Immature natural killer cell (primary cell): ENCODE measurements around the gene MANBA. TPM values are rescaled to one million over a fixed set of nuclear protein-coding genes. Genes with fewer than 3 reads are reported as not detected.

Source experiments
- DNase-seq, 3 donors: peaks; one replicate each; pipeline ENCODE4 v3.0.0; 2022; ENCODE audit warnings: mixed read lengths in 1 of 3
- H3K27ac Mint-ChIP-seq, 6 donors: one replicate each; pipeline ENCODE4 v1.8.0; 2020; ENCODE audit warnings: mixed read lengths in 6 of 6, mild to moderate bottlenecking in 5 of 6, inconsistent platforms in 4 of 6, moderate library complexity in 3 of 6
- H3K27me3 Mint-ChIP-seq, 3 donors: one replicate each; pipeline ENCODE4 v1.8.0; 2020 to 2021; ENCODE audit warnings: low read depth in 3 of 3, mild to moderate bottlenecking in 3 of 3, mixed read lengths in 3 of 3, moderate library complexity in 3 of 3, inconsistent platforms in 1 of 3
- H3K36me3 Mint-ChIP-seq, 3 donors: one replicate each; pipeline ENCODE4 v1.8.0; 2020; ENCODE audit warnings: mixed read lengths in 3 of 3, inconsistent platforms in 2 of 3, mild to moderate bottlenecking in 2 of 3
- H3K4me1 Mint-ChIP-seq, 2 donors: one replicate each; pipeline ENCODE4 v1.8.0; 2020; ENCODE audit warnings: inconsistent platforms in 2 of 2, mild to moderate bottlenecking in 2 of 2, mixed read lengths in 2 of 2, moderate library complexity in 1 of 2
- H3K4me3 Mint-ChIP-seq, 5 donors: one replicate each; pipeline ENCODE4 v1.8.0; 2020; ENCODE audit warnings: mild to moderate bottlenecking in 5 of 5, mixed read lengths in 5 of 5, inconsistent platforms in 3 of 5, moderate library complexity in 3 of 5
- H3K9me3 Mint-ChIP-seq, 6 donors: one replicate each; pipeline ENCODE4 v1.8.0; 2020; ENCODE audit warnings: mild to moderate bottlenecking in 6 of 6, mixed read lengths in 6 of 6, inconsistent platforms in 4 of 6, moderate library complexity in 3 of 6
- polyA plus RNA-seq, 3 donors: library from polyadenylated mRNA; unstranded; fragments of 300-500 nt; fragmentation: Illumina TruSeq; gene quantifications; one replicate each; pipeline ENCODE4 v1.2.3, GENCODE V29; 2021

The MANBA gene
- polyA plus RNA-seq, 3 donors from 2014 or later = 17.7 to 26.2 (median 18.3) TPM

- Mint-ChIP-seq H3K27me3 (peaks cover 0 to 2% (median 0%) of the 10 kb centered on the region in 3 donors), H3K36me3 (peaks cover 0 to 7% (median 0%) of the 10 kb centered on the region in 3 donors), H3K27ac (no peak overlapping the region), H3K4me1 (peaks cover 2 to 15% of the 10 kb centered on the region in 2 donors), H3K9me3 (no peaks in the 10 kb centered on the region), H3K4me3 (no peak overlapping the region)
- DNase-seq = no peak
These were observed 22.2 kb upstream of the MANBA start for GRCh38 chr4:102783006-102783405.

GRCh38 chr4:102781570-102781969 is 20.8 kb upstream of the MANBA start:
- no peak overlapping the region for H3K4me3 Mint-ChIP-seq
- H3K4me1 Mint-ChIP-seq = peaks cover 0 to 7% of the 10 kb centered on the region in 2 donors
- H3K27me3 Mint-ChIP-seq = peaks cover 0 to 1% (median 0%) of the 10 kb centered on the region in 3 donors
- peaks cover 0 to 3% (median 0%) of the 10 kb centered on the region in 6 donors for H3K9me3 Mint-ChIP-seq
- peaks cover 0 to 7% (median 0%) of the 10 kb centered on the region in 3 donors for H3K36me3 Mint-ChIP-seq
- no peak overlapping the region for H3K27ac Mint-ChIP-seq
- DNase-seq = no peak

GRCh38 chr4:102780476-102781144 is 19.8 kb upstream of the MANBA start:
- peaks cover 0 to 1% (median 0%) of the 10 kb centered on the region in 3 donors for H3K27me3 Mint-ChIP-seq
- H3K9me3 Mint-ChIP-seq = peaks cover 0 to 3% (median 0%) of the 10 kb centered on the region in 6 donors
- H3K4me3 Mint-ChIP-seq = no peak overlapping the region
- H3K4me1 Mint-ChIP-seq = no peaks in the 10 kb centered on the region
- H3K27ac Mint-ChIP-seq = no peak overlapping the region
- no peak for DNase-seq
- peaks cover 0 to 7% (median 0%) of the 10 kb centered on the region in 3 donors for H3K36me3 Mint-ChIP-seq

- H3K4me3 Mint-ChIP-seq = no peak overlapping the region
- H3K36me3 Mint-ChIP-seq = peaks cover 0 to 7% (median 0%) of the 10 kb centered on the region in 3 donors
- no peak overlapping the region for H3K27ac Mint-ChIP-seq
- peaks cover 0 to 1% (median 0%) of the 10 kb centered on the region in 3 donors for H3K27me3 Mint-ChIP-seq
- no peak for DNase-seq
- H3K9me3 Mint-ChIP-seq = peaks cover 0 to 3% (median 0%) of the 10 kb centered on the region in 6 donors
- no peaks in the 10 kb centered on the region for H3K4me1 Mint-ChIP-seq
These were observed 18.4 kb upstream of the MANBA start for GRCh38 chr4:102779204-102779603.

GRCh38 chr4:102778720-102779119 is 18.0 kb upstream of the MANBA start:
- no peak for DNase-seq
- Mint-ChIP-seq H3K27ac (no peak overlapping the region), H3K27me3 (peaks cover 0 to 1% (median 0%) of the 10 kb centered on the region in 3 donors), H3K36me3 (peaks cover 0 to 7% (median 0%) of the 10 kb centered on the region in 3 donors), H3K4me1 (no peaks in the 10 kb centered on the region), H3K9me3 (peaks cover 0 to 3% (median 0%) of the 10 kb centered on the region in 6 donors), H3K4me3 (no peak overlapping the region)

GRCh38 chr4:102775805-102776204 is 15.0 kb upstream of the MANBA start:
- Mint-ChIP-seq H3K36me3 (peaks cover 0 to 7% (median 0%) of the 10 kb centered on the region in 3 donors), H3K4me3 (no peak overlapping the region), H3K4me1 (no peaks in the 10 kb centered on the region), H3K27me3 (peaks cover 0 to 1% (median 0%) of the 10 kb centered on the region in 3 donors), H3K9me3 (peaks cover 0 to 3% (median 0%) of the 10 kb centered on the region in 6 donors), H3K27ac (no peak overlapping the region)
- DNase-seq = no peak

GRCh38 chr4:102774254-102774653 is 13.5 kb upstream of the MANBA start:
- Mint-ChIP-seq H3K27me3 (peaks cover 0 to 2% (median 2%) of the 10 kb centered on the region in 3 donors), H3K27ac (no peak overlapping the region), H3K9me3 (peaks cover 0 to 3% (median 0%) of the 10 kb centered on the region in 6 donors), H3K36me3 (peaks cover 0 to 4% (median 0%) of the 10 kb centered on the region in 3 donors), H3K4me1 (no peaks in the 10 kb centered on the region), H3K4me3 (no peak overlapping the region)
- no peak for DNase-seq

- H3K4me1 Mint-ChIP-seq = no peaks in the 10 kb centered on the region
- no peak overlapping the region for H3K4me3 Mint-ChIP-seq
- H3K27me3 Mint-ChIP-seq = peaks cover 0 to 5% (median 3%) of the 10 kb centered on the region in 3 donors
- H3K36me3 Mint-ChIP-seq = no peaks in the 10 kb centered on the region
- peaks cover 0 to 3% (median 0%) of the 10 kb centered on the region in 6 donors for H3K9me3 Mint-ChIP-seq
- H3K27ac Mint-ChIP-seq = no peak overlapping the region
- no peak for DNase-seq
These were observed 12.1 kb upstream of the MANBA start for GRCh38 chr4:102772738-102773340.

GRCh38 chr4:102764901-102765300 is 4.1 kb upstream of the MANBA start:
- H3K27me3 Mint-ChIP-seq = peaks cover 6 to 9% (median 8%) of the 10 kb centered on the region in 3 donors
- no peak for DNase-seq
- no peak overlapping the region for H3K27ac Mint-ChIP-seq
- H3K36me3 Mint-ChIP-seq = no peaks in the 10 kb centered on the region
- no peaks in the 10 kb centered on the region for H3K9me3 Mint-ChIP-seq
- H3K4me3 Mint-ChIP-seq = no peak overlapping the region
- H3K4me1 Mint-ChIP-seq = peaks cover 13 to 19% of the 10 kb centered on the region in 2 donors

GRCh38 chr4:102761906-102762305 is 1.1 kb upstream of the MANBA start:
- peak overlapping the region in 2 of 6 donors; percentile 46 to 91 for H3K27ac Mint-ChIP-seq
- no peaks in the 10 kb centered on the region for H3K9me3 Mint-ChIP-seq
- H3K4me1 Mint-ChIP-seq = peaks cover 22 to 44% of the 10 kb centered on the region in 2 donors
- H3K36me3 Mint-ChIP-seq = no peaks in the 10 kb centered on the region
- DNase-seq = no peak
- peak overlapping the region; percentile 93 to 97 (median 94) for H3K4me3 Mint-ChIP-seq
- H3K27me3 Mint-ChIP-seq = peaks cover 3 to 9% (median 5%) of the 10 kb centered on the region in 3 donors

GRCh38 chr4:102761296-102761701 is 531 bp upstream of the MANBA start:
- peaks cover 22 to 44% of the 10 kb centered on the region in 2 donors for H3K4me1 Mint-ChIP-seq
- peaks cover 3 to 9% (median 5%) of the 10 kb centered on the region in 3 donors for H3K27me3 Mint-ChIP-seq

GRCh38 chr4:102759831-102760644 is 730 bp downstream of the MANBA start:
- no peaks in the 10 kb centered on the region for H3K9me3 Mint-ChIP-seq
- DNase-seq = peak; percentile 57 to 59 (median 58)
- no peaks in the 10 kb centered on the region for H3K36me3 Mint-ChIP-seq
- H3K27ac Mint-ChIP-seq = peak overlapping the region; percentile 85 to 94 (median 91)
- peaks cover 22 to 44% of the 10 kb centered on the region in 2 donors for H3K4me1 Mint-ChIP-seq
- H3K27me3 Mint-ChIP-seq = peaks cover 3 to 9% (median 5%) of the 10 kb centered on the region in 3 donors
- H3K4me3 Mint-ChIP-seq = peak overlapping the region; percentile 93 to 97 (median 94)

More at GRCh38 chr4:102761296-102761701, 531 bp upstream of the MANBA start:
- H3K27ac Mint-ChIP-seq = peak overlapping the region; percentile 73 to 91 (median 88)
- peak overlapping the region; percentile 93 to 97 (median 94) for H3K4me3 Mint-ChIP-seq
- H3K9me3 Mint-ChIP-seq = no peaks in the 10 kb centered on the region
- DNase-seq = no peak
- H3K36me3 Mint-ChIP-seq = no peaks in the 10 kb centered on the region
